DOHH2 (cell line): Measurements from ENCODE around the gene CYP4B1.

Source experiments
- H3F3A ChIP-seq: fragments of 200-600 bp; sonication (generic), shearing (Covaris generic); 2 replicates; pipeline ENCODE4 v1.6.0; 2016; ENCODE audit warnings: antibody characterized with exemption, mild to moderate bottlenecking; ENCODE audit not compliant: control insufficient read depth, insufficient read depth
- H3K27ac ChIP-seq: fragments of 200-600 bp; sonication (generic); 2 replicates; pipeline ENCODE4 v1.5.1; 2014; ENCODE audit warnings: low read depth, mild to moderate bottlenecking, low read length, moderate library complexity
- H3K27me3 ChIP-seq: fragments of 200-600 bp; sonication (generic); 2 replicates; pipeline ENCODE4 v1.6.1; 2014; ENCODE audit warnings: mild to moderate bottlenecking, low read length, mixed read lengths; ENCODE audit not compliant: control insufficient read depth
- H3K36me3 ChIP-seq: fragments of 200-600 bp; sonication (generic); 2 replicates; pipeline ENCODE4 v1.6.1; 2014; ENCODE audit warnings: mild to moderate bottlenecking, low read length, moderate library complexity, mixed read lengths; ENCODE audit not compliant: control insufficient read depth
- H3K4me1 ChIP-seq: fragments of 200-600 bp; sonication (generic); 2 replicates; pipeline ENCODE4 v1.6.1; 2014; ENCODE audit warnings: mild to moderate bottlenecking, low read length, mixed read lengths; ENCODE audit not compliant: control insufficient read depth
- H3K4me2 ChIP-seq: fragments of 200-600 bp; sonication (generic); 2 replicates; pipeline ENCODE4 v1.6.0; 2014; ENCODE audit warnings: mild to moderate bottlenecking, low read length, moderate library complexity
- H3K4me3 ChIP-seq: fragments of 200-600 bp; sonication (generic); 2 replicates; pipeline ENCODE4 v1.5.1; 2014; ENCODE audit warnings: mild to moderate bottlenecking, low read length, mixed read lengths
- H3K79me2 ChIP-seq: fragments of 200-600 bp; sonication (generic); 2 replicates; pipeline ENCODE4 v1.6.1; 2014; ENCODE audit warnings: mild to moderate bottlenecking, low read length, mixed read lengths; ENCODE audit not compliant: control insufficient read depth
- H3K9me2 ChIP-seq: fragments of 200-600 bp; sonication (generic); replicated peaks from 2 replicates; pipeline ENCODE4 v1.6.1; 2014; ENCODE audit warnings: mild to moderate bottlenecking, low read length, mixed read lengths; ENCODE audit not compliant: control insufficient read depth
- H3K9me3 ChIP-seq: fragments of 200-600 bp; sonication (generic); 2 replicates; pipeline ENCODE4 v1.6.1; 2014; ENCODE audit warnings: antibody characterized with exemption, low read length, mixed read lengths; ENCODE audit not compliant: control insufficient read depth, insufficient read depth
- H4K20me1 ChIP-seq: fragments of 200-600 bp; sonication (generic); 2 replicates; pipeline ENCODE4 v1.6.0; 2014; ENCODE audit warnings: low read depth, mild to moderate bottlenecking, antibody characterized with exemption, low read length, moderate library complexity; ENCODE audit not compliant: control insufficient read depth, insufficient read depth
- CTCF ChIP-seq: fragments of 200-600 bp; sonication (generic); IDR thresholded peaks from one replicate; pipeline ENCODE4 v1.5.1; 2014; ENCODE audit warnings: antibody characterized with exemption, mild to moderate bottlenecking, low read depth, low read length; ENCODE audit not compliant: poor library complexity, severe bottlenecking
- EZH2phosphoT487 ChIP-seq: fragments of 200-600 bp; sonication (generic); IDR thresholded peaks from 2 replicates; pipeline ENCODE4 v1.6.1; 2017; ENCODE audit warnings: borderline replicate concordance, mild to moderate bottlenecking, antibody characterized with exemption, low read length, moderate library complexity, mixed read lengths

Gene CYP4B1

GRCh38 chr1:46760558-46761166 lies 38.2 kb upstream of the CYP4B1 start:
- peaks cover 10% of the 10 kb centered on the region; the same call in 1 of the 2 replicates for H3K27me3 ChIP-seq
- no peak overlapping the region for H3K27ac ChIP-seq
- H3K36me3 ChIP-seq: no peaks in the 10 kb centered on the region
- no peaks in the 10 kb centered on the region for H4K20me1 ChIP-seq
- no peaks in the 10 kb centered on the region for H3K9me2 ChIP-seq
- TF ChIP-seq CTCF (no peak), EZH2phosphoT487 (no peak)
- no peak overlapping the region for H3K4me3 ChIP-seq
- no peaks in the 10 kb centered on the region for H3K9me3 ChIP-seq
- H3K79me2 ChIP-seq: no peaks in the 10 kb centered on the region
- H3F3A ChIP-seq: no peaks in the 10 kb centered on the region
- H3K4me2 ChIP-seq: no peak overlapping the region
- no peaks in the 10 kb centered on the region for H3K4me1 ChIP-seq

- Histone ChIP-seq H3K4me3 (no peak overlapping the region), H3K27me3 (peaks cover 10% of the 10 kb centered on the region; the same call in 1 of the 2 replicates), H4K20me1 (no peaks in the 10 kb centered on the region), H3K79me2 (no peaks in the 10 kb centered on the region), H3K27ac (no peak overlapping the region), H3K4me1 (no peaks in the 10 kb centered on the region), H3K9me2 (no peaks in the 10 kb centered on the region), H3K9me3 (no peaks in the 10 kb centered on the region), H3K36me3 (no peaks in the 10 kb centered on the region), H3F3A (no peaks in the 10 kb centered on the region), H3K4me2 (no peak overlapping the region)
- TF ChIP-seq EZH2phosphoT487: no peak
- no peak for TF ChIP-seq CTCF
These were observed 37.1 kb upstream of the CYP4B1 start for GRCh38 chr1:46761740-46762139.

- Histone ChIP-seq H3K9me3 (peaks cover 7% of the 10 kb centered on the region; the same call in 1 of the 2 replicates), H4K20me1 (no peaks in the 10 kb centered on the region), H3K4me2 (no peak overlapping the region), H3K27ac (no peak overlapping the region), H3K4me1 (no peaks in the 10 kb centered on the region), H3K27me3 (no peaks in the 10 kb centered on the region), H3K79me2 (no peaks in the 10 kb centered on the region), H3K4me3 (no peak overlapping the region), H3K36me3 (no peaks in the 10 kb centered on the region), H3F3A (no peaks in the 10 kb centered on the region), H3K9me2 (no peaks in the 10 kb centered on the region)
- TF ChIP-seq CTCF (no peak), EZH2phosphoT487 (no peak)
These were observed 34.4 kb upstream of the CYP4B1 start for GRCh38 chr1:46764402-46764801.
